Cardiac fibroblast (primary cell): ENCODE results near the gene KDM2A.

Experiments
- DNase-seq, 2 donors: peaks; one replicate each; pipeline versions ENCODE4 v3.0.0 to v3.0.0-alpha.2; 2010; ENCODE audit warnings: low read depth in 2 of 2
- H3K4me3 ChIP-seq, 2 donors: replicated peaks in 1 of 2; 1 replicate in 1 of 2; 2 replicates in 1 of 2; pipeline ENCODE4 v1.5.1; 2011; ENCODE audit warnings: low read depth in 2 of 2, low read length in 2 of 2, mild to moderate bottlenecking in 2 of 2, moderate library complexity in 1 of 2
- CTCF ChIP-seq: IDR thresholded peaks from one replicate; pipeline ENCODE4 v1.5.1; 2011; ENCODE audit warnings: low read depth, mild to moderate bottlenecking, low read length, inconsistent platforms

KDM2A gene

GRCh38 chr11:67256477-67257135 is 137.5 kb downstream of the KDM2A start:
- DNase-seq = no peak
- no peak overlapping the region for H3K4me3 ChIP-seq
- no peak for TF ChIP-seq CTCF

GRCh38 chr11:67260406-67260805 is 141.3 kb downstream of the KDM2A start:
- DNase-seq = no peak
- no peak for TF ChIP-seq CTCF
- H3K4me3 ChIP-seq = no peak overlapping the region

- DNase-seq = peak; percentile 59 to 61
- peak overlapping the region; percentile 40 to 45 for H3K4me3 ChIP-seq
Measured at GRCh38 chr11:67260885-67261639, 142.0 kb downstream of the KDM2A start.

- H3K4me3 ChIP-seq = peak overlapping the region in 1 of 2 donors; percentile 45
- TF ChIP-seq CTCF = peak; percentile 28
- DNase-seq = no peak
Measured at GRCh38 chr11:67261640-67261945, 142.5 kb downstream of the KDM2A start.

GRCh38 chr11:67261946-67262681 is 143.1 kb downstream of the KDM2A start:
- TF ChIP-seq CTCF = no peak
- no peak overlapping the region for H3K4me3 ChIP-seq
- no peak for DNase-seq

GRCh38 chr11:67262731-67263675 is 143.9 kb downstream of the KDM2A start:
- DNase-seq = peak; percentile 77 to 84
- TF ChIP-seq CTCF = peak; percentile 83
- no peak overlapping the region for H3K4me3 ChIP-seq
